NCI-H345 (cell line): ENCODE measurements around the gene ZNF480.
"Not testable (repeated sequence)": the region's sequence is repeated elsewhere in the genome, so short reads cannot be mapped to it uniquely, and the experiment has no call there.

Source experiments
- DNase-seq: peaks from one replicate; lab custom pipeline; 2025; lab: John Stamatoyannopoulos, UW

The ZNF480 gene

GRCh38 chr19:52296773-52297600, at the start of gene ZNF480:
Gene ZNF480, plus strand, starts transcription at chr19:52297169. Its CDS starts 3,244 bp downstream, at chr19:52300413.
- DNase-seq, result peak; percentile 83

GRCh38 chr19:52248241-52248640, 48.7 kb upstream of the ZNF480 start:
- peak; percentile 53 for DNase-seq

- no peak for DNase-seq
These were observed 38.5 kb upstream of the ZNF480 start for GRCh38 chr19:52258426-52258825.

- DNase-seq, result not testable (repeated sequence)
These were observed 31.4 kb upstream of the ZNF480 start for GRCh38 chr19:52265556-52265955.

- DNase-seq, result peak; percentile 95
These were observed 27.4 kb upstream of the ZNF480 start, which contains the start of gene ZNF766 for GRCh38 chr19:52269338-52270261. Gene ZNF766, plus strand, starts transcription at chr19:52269587. Its CDS starts 27 bp downstream, at chr19:52269614.

GRCh38 chr19:52270266-52270885, 26.6 kb upstream of the ZNF480 start:
- no peak for DNase-seq

- DNase-seq, result no peak
These were observed 23.7 kb upstream of the ZNF480 start for GRCh38 chr19:52273301-52273700.

GRCh38 chr19:52274191-52274590, 22.8 kb upstream of the ZNF480 start:
- no peak for DNase-seq

- no peak for DNase-seq
These were observed 21.0 kb upstream of the ZNF480 start for GRCh38 chr19:52275988-52276387.

GRCh38 chr19:52277471-52277870, 19.5 kb upstream of the ZNF480 start:
- no peak for DNase-seq

- DNase-seq, result no peak
These were observed 10.7 kb upstream of the ZNF480 start for GRCh38 chr19:52286256-52286655.

GRCh38 chr19:52291781-52292180, 5.2 kb upstream of the ZNF480 start:
- no peak for DNase-seq

- DNase-seq, result not testable (repeated sequence)
These were observed 4.0 kb upstream of the ZNF480 start for GRCh38 chr19:52292946-52293345.

GRCh38 chr19:52296400-52296772, 583 bp upstream of the ZNF480 start:
- no peak for DNase-seq

- peak; percentile 30 for DNase-seq
These were observed 814 bp downstream of the ZNF480 start for GRCh38 chr19:52297601-52298364.

- DNase-seq, result no peak
These were observed 10.3 kb downstream of the ZNF480 start for GRCh38 chr19:52307275-52307674.

- no peak for DNase-seq
These were observed 25.5 kb downstream of the ZNF480 start for GRCh38 chr19:52322429-52322828.

- DNase-seq, result no peak
These were observed 34.8 kb downstream of the ZNF480 start for GRCh38 chr19:52331757-52332156.

- no peak for DNase-seq
These were observed 38.8 kb downstream of the ZNF480 start for GRCh38 chr19:52335768-52336116.

- peak; percentile 88 for DNase-seq
These were observed 39.3 kb downstream of the ZNF480 start, which contains the start of gene ZNF610 for GRCh38 chr19:52336117-52336790. Gene ZNF610, plus strand, starts transcription at chr19:52336243. Its CDS starts 12,930 bp downstream, at chr19:52349173.
